Ramos (cell line): ENCODE data around the gene FAM222A.

ENCODE experiments used
- in situ Hi-C: fragments of 300-500 bp; cut with MboI; formaldehyde crosslinking; loops from one replicate; pipeline ENCODE4 v1.14.3; 2022; ENCODE audit warnings: low sequenced_read_pairs; ENCODE audit not compliant: unreplicated experiment

FAM222A gene

GRCh38 chr12:109815757-109816617 is 102.4 kb downstream of the FAM222A start:
- in situ Hi-C loops = no loop called here

- in situ Hi-C loops = no loop called here
Measured at GRCh38 chr12:109816870-109817269, 103.2 kb downstream of the FAM222A start.

GRCh38 chr12:109817627-109818231 is 104.1 kb downstream of the FAM222A start:
- in situ Hi-C loops = no loop called here

- in situ Hi-C loops = no loop called here
Measured at GRCh38 chr12:109818253-109818652, 104.6 kb downstream of the FAM222A start.

- in situ Hi-C loops = no loop called here
Measured at GRCh38 chr12:109818905-109819500, 105.4 kb downstream of the FAM222A start.
